Measurements from ENCODE around the gene PKP2. TPM values are rescaled to one million over a fixed set of nuclear protein-coding genes. Genes with fewer than 3 reads are reported as not detected.
A peak's percentile ranks its signal among the peaks of the same experiment; 100 is the strongest.

PKP2 gene
- total and polyA plus RNA-seq, 2 of the 4 experiments (the other 2 are of a cell fraction) = 0.10 to 0.18 TPM

- no peak overlapping the region for H2AK9ac ChIP-seq (replicated peaks; ENCODE audit: low read depth, low read length, poor library complexity)
- no peak overlapping the region for H2BK5ac ChIP-seq (ENCODE audit: low read depth, low read length, poor library complexity, severe bottlenecking)
- intact Hi-C loops (cut with micrococcal nuclease) = no loop called here
- H4K20me1 ChIP-seq (ENCODE audit: insufficient read depth, low read length) = no peaks in the 10 kb centered on the region
- no peak overlapping the region for H3K4ac ChIP-seq (ENCODE audit: low read depth, low read length)
- ChIA-PET POLR2A (ENCODE audit: unreplicated experiment) (no interaction called here), CTCF (no interaction called here)
- BruUV-seq (replicated peaks) = no TSS peak
- dilution Hi-C loops (cut with HindIII; ENCODE audit: low sequenced_read_pairs, unreplicated experiment) = no loop called here
- no peak overlapping the region for H3K18ac ChIP-seq (ENCODE audit: low read depth, low read length)
- no peak overlapping the region for H2BK20ac ChIP-seq (ENCODE audit: low read depth, low read length)
- H4K5ac ChIP-seq (ENCODE audit: low read depth, low read length) = no peak overlapping the region
- H3K9me1 ChIP-seq (ENCODE audit: insufficient read depth, low read length) = no peaks in the 10 kb centered on the region
- H2BK120ac ChIP-seq (ENCODE audit: low read depth, low read length) = no peak overlapping the region
- no peaks in the 10 kb centered on the region for H3K4me1 ChIP-seq (ENCODE audit: control insufficient read depth, insufficient read depth, low read length)
- TF ChIP-seq CHD1 (IDR thresholded peaks at IDR 0.05; ENCODE audit: low read depth, low read length) (no peak), RFX5 (IDR thresholded peaks at IDR 0.05; ENCODE audit: low read depth, low read length) (no peak), ELK1 (IDR thresholded peaks at IDR 0.05; ENCODE audit: borderline replicate concordance, low read depth, low read length) (no peak), BHLHE40 (IDR thresholded peaks at IDR 0.05; ENCODE audit: low read depth, low read length) (no peak), MAZ (IDR thresholded peaks at IDR 0.05; ENCODE audit: borderline replicate concordance, low read depth, low read length) (no peak), MXI1 (IDR thresholded peaks at IDR 0.05; ENCODE audit: borderline replicate concordance, low read depth, low read length) (no peak), RAD21 (IDR thresholded peaks at IDR 0.05; ENCODE audit: low read length) (no peak), POLR2A (IDR thresholded peaks at IDR 0.05; ENCODE audit: low read depth, low read length) (no peak), CEBPB (IDR thresholded peaks at IDR 0.05; ENCODE audit: low read depth, low read length) (no peak), SMC3 (IDR thresholded peaks at IDR 0.05; ENCODE audit: low read depth, low read length) (no peak), NFE2L2 (IDR thresholded peaks at IDR 0.05; ENCODE audit: low read depth, low read length) (no peak), FOS (IDR thresholded peaks at IDR 0.05; ENCODE audit: low read depth, low read length) (no peak), RCOR1 (IDR thresholded peaks at IDR 0.05; ENCODE audit: insufficient replicate concordance, low read length) (no peak), MAFK (IDR thresholded peaks at IDR 0.05; ENCODE audit: low read depth, low read length) (no peak)
- TF ChIP-seq, protein P1, sequence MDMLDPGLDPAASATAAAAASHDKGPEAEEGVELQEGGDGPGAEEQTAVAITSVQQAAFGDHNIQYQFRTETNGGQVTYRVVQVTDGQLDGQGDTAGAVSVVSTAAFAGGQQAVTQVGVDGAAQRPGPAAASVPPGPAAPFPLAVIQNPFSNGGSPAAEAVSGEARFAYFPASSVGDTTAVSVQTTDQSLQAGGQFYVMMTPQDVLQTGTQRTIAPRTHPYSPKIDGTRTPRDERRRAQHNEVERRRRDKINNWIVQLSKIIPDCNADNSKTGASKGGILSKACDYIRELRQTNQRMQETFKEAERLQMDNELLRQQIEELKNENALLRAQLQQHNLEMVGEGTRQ (IDR thresholded peaks at IDR 0.05; ENCODE audit: low read depth, low read length) = no peak
- TF ChIP-seq, protein P2, sequence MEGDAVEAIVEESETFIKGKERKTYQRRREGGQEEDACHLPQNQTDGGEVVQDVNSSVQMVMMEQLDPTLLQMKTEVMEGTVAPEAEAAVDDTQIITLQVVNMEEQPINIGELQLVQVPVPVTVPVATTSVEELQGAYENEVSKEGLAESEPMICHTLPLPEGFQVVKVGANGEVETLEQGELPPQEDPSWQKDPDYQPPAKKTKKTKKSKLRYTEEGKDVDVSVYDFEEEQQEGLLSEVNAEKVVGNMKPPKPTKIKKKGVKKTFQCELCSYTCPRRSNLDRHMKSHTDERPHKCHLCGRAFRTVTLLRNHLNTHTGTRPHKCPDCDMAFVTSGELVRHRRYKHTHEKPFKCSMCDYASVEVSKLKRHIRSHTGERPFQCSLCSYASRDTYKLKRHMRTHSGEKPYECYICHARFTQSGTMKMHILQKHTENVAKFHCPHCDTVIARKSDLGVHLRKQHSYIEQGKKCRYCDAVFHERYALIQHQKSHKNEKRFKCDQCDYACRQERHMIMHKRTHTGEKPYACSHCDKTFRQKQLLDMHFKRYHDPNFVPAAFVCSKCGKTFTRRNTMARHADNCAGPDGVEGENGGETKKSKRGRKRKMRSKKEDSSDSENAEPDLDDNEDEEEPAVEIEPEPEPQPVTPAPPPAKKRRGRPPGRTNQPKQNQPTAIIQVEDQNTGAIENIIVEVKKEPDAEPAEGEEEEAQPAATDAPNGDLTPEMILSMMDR (conservative IDR thresholded peaks at IDR 0.05; ENCODE audit: low read depth, low read length) = no peak
- no peaks in the 10 kb centered on the region for H3K79me1 ChIP-seq (ENCODE audit: low read depth in 1 of 2, low read length in 2 of 2)
- H3K27ac ChIP-seq (ENCODE audit: insufficient read depth, low read length) = no peak overlapping the region
- H2AK5ac ChIP-seq (ENCODE audit: low read depth, low read length) = no peak overlapping the region
- no peak overlapping the region for H3K9ac ChIP-seq (ENCODE audit: low read depth, low read length)
- H4K8ac ChIP-seq (ENCODE audit: low read depth in 2 of 2, low read length in 2 of 2) = no peak overlapping the region
- in situ Hi-C loops (cut with MboI; ENCODE audit: low sequenced_read_pairs) = no loop called here
- H3K14ac ChIP-seq (replicated peaks; ENCODE audit: low read depth, low read length) = no peak overlapping the region
- H3K36me3 ChIP-seq (ENCODE audit: control insufficient read depth, insufficient read depth, low read length) = no peaks in the 10 kb centered on the region
- H3K56ac ChIP-seq (ENCODE audit: extremely low read depth, insufficient read depth, low read length) = no peak overlapping the region
- H2AFZ ChIP-seq (replicated peaks; ENCODE audit: low read length, poor library complexity) = peak overlapping the region; percentile 79
- no peak overlapping the region for H3K4me3 ChIP-seq (ENCODE audit: insufficient read depth, low read depth, low read length)
- 20% methylated on average over 1 of the region's 6 CpGs; no CpG with 5 or more reads in 1 of the 2 experiments for WGBS, 2 experiments (ENCODE audit: extremely low coverage in 2 of 2, insufficient read length in 1 of 2)
- no peak for DNase-seq
- H3K4me2 ChIP-seq (ENCODE audit: low read depth, low read length) = peak overlapping the region; percentile 54; the same call in 1 of the 2 replicates
- peaks cover 18% of the 10 kb centered on the region for H3K27me3 ChIP-seq (ENCODE audit: control insufficient read depth, insufficient read depth, low read length)
- peaks cover 2% of the 10 kb centered on the region; the same call in 1 of the 2 replicates for H3K9me3 ChIP-seq (ENCODE audit: control insufficient read depth, insufficient read depth, low read length)
- H4K91ac ChIP-seq (ENCODE audit: insufficient read depth, low read depth, low read length) = no peak overlapping the region
- no peak overlapping the region for H3K23ac ChIP-seq (ENCODE audit: low read depth, low read length)
- ATAC-seq (ENCODE audit: low read depth) = no peak
- no peak overlapping the region for H2BK15ac ChIP-seq (ENCODE audit: low read depth, low read length)
These were observed 669 bp upstream of the PKP2 start for GRCh38 chr12:32897281-32897610.
